HL-60 (cell line): Measurements from ENCODE around the gene EFCAB6.

ENCODE experiments used
- CTCF ChIP-seq: IDR thresholded peaks from one replicate; pipeline ENCODE4 v1.5.1; 2011; ENCODE audit warnings: low read length, control low read depth, inconsistent platforms; ENCODE audit not compliant: insufficient read depth
- GABPA ChIP-seq: IDR thresholded peaks from 2 replicates; pipeline ENCODE4 v1.6.1; 2012; ENCODE audit warnings: low read depth
- POLR2AphosphoS5 ChIP-seq: IDR thresholded peaks from 2 replicates; pipeline ENCODE4 v1.6.1; 2012; ENCODE audit warnings: low read depth
- REST ChIP-seq: IDR thresholded peaks from 2 replicates; pipeline ENCODE4 v1.6.1; 2012; ENCODE audit warnings: low read depth; ENCODE audit not compliant: insufficient replicate concordance

DNA sequence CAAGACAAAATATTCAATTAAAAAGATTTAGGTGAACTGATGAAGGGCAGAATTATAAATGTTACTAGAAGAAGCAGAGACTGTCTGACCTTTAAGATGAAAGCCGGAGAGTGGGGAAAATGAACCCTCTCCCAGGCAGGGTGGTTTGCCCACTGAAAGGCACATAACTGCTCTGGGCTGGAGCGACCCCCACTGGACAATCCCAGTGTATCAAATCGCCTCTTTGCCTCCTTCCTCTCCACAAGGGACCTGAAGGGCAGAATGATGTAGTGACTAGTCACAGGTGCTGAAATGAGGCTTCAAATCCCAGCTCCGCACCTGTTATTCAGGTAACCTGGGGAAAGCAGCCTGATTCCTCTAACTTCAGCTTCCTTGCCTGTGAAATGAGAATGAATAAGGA, 69.0 kb downstream of the EFCAB6 start:
- TF ChIP-seq CTCF (no peak), POLR2AphosphoS5 (no peak), REST (no peak), GABPA (no peak)
